ACHN (cell line): ENCODE measurements around the gene RNF125.

Experiments used
- DNase-seq: peaks from one replicate; pipeline ENCODE4 v3.0.0-alpha.2; 2015
- in situ Hi-C: cut with HindIII; loops from 2 replicates; pipeline ENCODE4 v1.10.0; 2017; ENCODE audit warnings: low sequenced_read_pairs, low pct_ligation_motif_present, low pct_unique_long_range_greater_than_20kb

RNF125 gene

DNA sequence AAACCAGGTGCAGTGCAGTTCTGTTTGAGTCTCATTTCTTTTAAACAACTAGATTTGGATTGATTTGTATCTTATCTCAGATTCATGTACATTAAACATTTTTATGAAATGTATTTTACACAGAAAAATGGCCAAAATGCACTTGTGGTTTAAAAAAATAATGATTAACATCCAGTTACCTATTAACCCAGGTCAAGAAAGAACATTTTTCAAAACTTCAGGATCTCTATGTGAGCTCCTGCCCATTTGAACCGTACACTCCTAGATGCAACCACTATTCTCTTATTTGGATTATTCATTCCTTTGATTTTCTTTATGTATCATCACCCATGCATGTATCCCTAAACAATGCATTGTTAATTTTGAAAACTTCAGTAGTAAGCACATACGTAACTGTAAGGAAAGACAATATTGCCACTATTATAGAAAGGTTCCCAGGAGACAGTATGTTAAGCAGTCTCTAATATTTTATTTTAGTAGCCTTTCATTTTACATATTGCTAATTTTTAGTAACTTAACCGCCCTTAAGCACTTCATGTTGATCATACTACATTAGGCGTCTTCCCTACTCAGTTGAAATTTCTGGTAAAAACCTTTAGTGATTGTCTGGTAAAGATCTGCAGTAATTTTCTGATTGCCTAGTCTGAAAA, 95.8 kb downstream of the RNF125 start:
- in situ Hi-C loops = no loop called here
- peak; percentile 27 for DNase-seq

DNA sequence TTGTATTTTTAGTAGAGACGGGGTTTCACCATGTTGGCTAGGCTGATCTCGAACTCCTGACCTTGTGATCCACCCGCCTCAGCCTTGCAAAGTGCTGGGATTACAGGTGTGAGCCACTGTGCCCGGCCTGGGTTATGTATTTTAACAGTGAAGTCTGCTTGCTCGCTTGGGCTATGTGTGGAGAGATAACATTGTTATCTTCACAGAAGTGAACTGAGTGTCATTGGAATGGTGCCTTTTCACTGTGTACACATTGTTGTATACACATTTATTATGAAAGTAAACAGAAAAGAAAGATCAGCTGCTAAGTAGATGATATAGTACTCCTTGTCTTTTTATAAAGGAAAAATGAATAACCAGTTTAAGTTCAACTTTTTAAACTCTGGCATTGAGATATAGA, 103.4 kb downstream of the RNF125 start:
- DNase-seq = no peak
- in situ Hi-C loops = no loop called here
